HepG2 (cell line): ENCODE measurements around the gene PARD3. TPM values are rescaled to one million over a fixed set of nuclear protein-coding genes. Genes with fewer than 3 reads are reported as not detected.

Experiments used
- ARID4A ChIP-seq: sonication (generic); formaldehyde crosslinking; IDR thresholded peaks from 2 replicates; pipeline ENCODE4 v1.5.0; 2020; ENCODE audit warnings: mild to moderate bottlenecking, missing genetic modification reagents, borderline replicate concordance
- ARID5B ChIP-seq: IDR thresholded peaks from 2 replicates; pipeline ENCODE4 v1.4.0; 2020; ENCODE audit warnings: mild to moderate bottlenecking, missing genetic modification reagents
- MIXL1 ChIP-seq: IDR thresholded peaks from 2 replicates; pipeline ENCODE4 v1.6.1; 2016
- NONO ChIP-seq, 2 experiments: fragments of 450-650 bp in 1 of 2; sonication (generic) in 1 of 2; formaldehyde crosslinking in 1 of 2; IDR thresholded peaks in 1 of 2; conservative IDR thresholded peaks in 1 of 2; 2 replicates each; pipeline versions ENCODE4 v1.6.1 to v1.8.0; 2017 to 2022; ENCODE audit warnings: mild to moderate bottlenecking in 1 of 2, missing genetic modification reagents in 1 of 2, moderate library complexity in 1 of 2
- NR2C2 ChIP-seq: sonication (generic); formaldehyde crosslinking; IDR thresholded peaks from 2 replicates; pipeline ENCODE4 v1.4.0; 2020; ENCODE audit warnings: missing genetic modification reagents, mild to moderate bottlenecking, moderate library complexity, borderline replicate concordance
- PAXIP1 ChIP-seq: sonication (generic); formaldehyde crosslinking; conservative IDR thresholded peaks from 2 replicates; pipeline ENCODE4 v1.4.0; 2020; ENCODE audit warnings: mild to moderate bottlenecking, missing genetic modification reagents, moderate library complexity
- POGZ ChIP-seq: sonication (generic); formaldehyde crosslinking; IDR thresholded peaks from 2 replicates; pipeline ENCODE4 v1.4.0; 2020; ENCODE audit warnings: mild to moderate bottlenecking, missing genetic modification reagents
- RNF219 ChIP-seq: sonication (generic); formaldehyde crosslinking; IDR thresholded peaks from 2 replicates; pipeline ENCODE4 v1.5.0; 2020; ENCODE audit warnings: mild to moderate bottlenecking, missing genetic modification reagents
- SIX1 ChIP-seq: sonication (generic); formaldehyde crosslinking; IDR thresholded peaks from 2 replicates; pipeline ENCODE4 v1.4.0; 2020; ENCODE audit warnings: missing genetic modification reagents, borderline replicate concordance
- SRY ChIP-seq: sonication (generic); formaldehyde crosslinking; IDR thresholded peaks from 2 replicates; pipeline ENCODE4 v1.8.0; 2022; ENCODE audit warnings: mild to moderate bottlenecking, missing genetic modification reagents
- ZFP36L1 ChIP-seq: sonication (generic); formaldehyde crosslinking; IDR thresholded peaks from 2 replicates; pipeline ENCODE4 v1.8.0; 2022; ENCODE audit warnings: mild to moderate bottlenecking, missing genetic modification reagents, moderate library complexity
- ZMYM4 ChIP-seq: sonication (generic); formaldehyde crosslinking; IDR thresholded peaks from 2 replicates; pipeline ENCODE4 v1.8.1; 2023; ENCODE audit warnings: mild to moderate bottlenecking, missing genetic modification reagents
- ZNF225 ChIP-seq: sonication (generic); formaldehyde crosslinking; IDR thresholded peaks from 2 replicates; pipeline ENCODE4 v1.4.0; 2020; ENCODE audit warnings: mild to moderate bottlenecking, missing genetic modification reagents
- ZNF251 ChIP-seq: sonication (generic); formaldehyde crosslinking; IDR thresholded peaks from 2 replicates; pipeline ENCODE4 v1.9.0; 2021; ENCODE audit warnings: mild to moderate bottlenecking, missing genetic modification reagents
- ZNF331 ChIP-seq: sonication (generic); formaldehyde crosslinking; IDR thresholded peaks from 2 replicates; pipeline ENCODE4 v1.4.0; 2020; ENCODE audit warnings: missing genetic modification reagents
- ZSCAN9 ChIP-seq: IDR thresholded peaks from 2 replicates; pipeline ENCODE4 v1.6.1; 2016; ENCODE audit warnings: borderline replicate concordance
- polyA plus RNA-seq, 8 experiments: library from polyadenylated mRNA; depleted of rRNA in 3 of 8; stranded (reverse) in 7 of 8; unstranded in 1 of 8; fragments of >200 nt; fragmentation: Illumina TruSeq in 4 of 8; extraction: Trizol in 4 of 8; gene quantifications; 2 replicates each; pipeline versions ENCODE4 v1.2.1 to v1.2.3, GENCODE V29; 2011 to 2016; ENCODE audit warnings: low read depth in 4 of 8, missing spikeins in 1 of 8, mixed read lengths in 1 of 8; ENCODE audit not compliant: insufficient read depth in 1 of 8
- total RNA-seq, 5 experiments: library from RNA; depleted of rRNA; stranded (reverse); fragments of >200 nt; fragmentation: Illumina TruSeq; extraction: Trizol; gene quantifications; 2 replicates each; pipeline ENCODE4 v1.2.3, GENCODE V29; 2016; ENCODE audit warnings: low read depth in 1 of 5

PARD3 gene
- total and polyA plus RNA-seq, 2 of the 13 experiments (the other 11 are each of a cell fraction or from before 2014, with no cell fraction given): 40.9 to 60.0 TPM

- no peak for TF ChIP-seq NONO (IDR thresholded peaks at IDR 0.05)
- no peak for TF ChIP-seq NONO (CRISPR knock-in tag; conservative IDR thresholded peaks at IDR 0.05)
- TF ChIP-seq POGZ (CRISPR knock-in tag): no peak; the same call in 1 of the 2 replicates
- TF ChIP-seq ZMYM4 (CRISPR knock-in tag): 0 out of 2 replicates have a peak, but pooled peaks have one; percentile 37
- TF ChIP-seq SRY (CRISPR knock-in tag): no peak
- peak; percentile 7; the same call in 1 of the 2 replicates for TF ChIP-seq ARID5B (CRISPR knock-in tag)
- TF ChIP-seq PAXIP1 (CRISPR knock-in tag): peak; percentile 42
- TF ChIP-seq ZNF225 (CRISPR knock-in tag): no peak
- no peak for TF ChIP-seq ZFP36L1 (CRISPR knock-in tag)
- TF ChIP-seq ZNF251 (CRISPR knock-in tag): no peak
- no peak for TF ChIP-seq RNF219
- no peak for TF ChIP-seq ARID4A
- TF ChIP-seq SIX1 (CRISPR knock-in tag): peak; percentile 96
- TF ChIP-seq NR2C2 (CRISPR knock-in tag): peak; percentile 63; the same call in 1 of the 2 replicates
- TF ChIP-seq ZSCAN9 (CRISPR knock-in tag): no peak
- TF ChIP-seq ZNF331: 0 out of 2 replicates have a peak, but pooled peaks have one; percentile 14
- no peak for TF ChIP-seq MIXL1 (CRISPR knock-in tag)
These were observed 607.8 kb downstream of the PARD3 start (continued) for GRCh38 chr10:34207343-34207742.
